WTC11 (cell line): ENCODE measurements around the gene PROK1. TPM values are rescaled to one million over a fixed set of nuclear protein-coding genes. Genes with fewer than 3 reads are reported as not detected.

Source experiments
- ATAC-seq: fragments of 200-7000 bp; cut with Tn5 transposase; 2 replicates; pipeline ENCODE4 v1.10.0; 2021; ENCODE audit warnings: mild to moderate bottlenecking, moderate library complexity
- CTCF ChIA-PET: fragments of 300-600 bp; sonication (Branson Sonifier 250); formaldehyde crosslinking; loops from one replicate; lab custom pipeline; 2021; ENCODE audit warnings: antibody characterized with exemption; lab: Charles Lee
- POLR2A ChIA-PET: fragments of 350-600 bp; sonication (Branson Sonifier 250); formaldehyde crosslinking; loops from one replicate; lab custom pipeline; 2021; ENCODE audit warnings: antibody characterized with exemption; lab: Charles Lee
- DNase-seq: peaks from one replicate; pipeline ENCODE4 v3.0.0; 2021; ENCODE audit warnings: low spot score
- H3K27ac Mint-ChIP-seq: 2 replicates; pipeline ENCODE4 v1.8.0; 2021; ENCODE audit warnings: mixed read lengths
- H3K27me3 Mint-ChIP-seq: 2 replicates; pipeline ENCODE4 v1.8.0; 2021; ENCODE audit warnings: low read depth, mild to moderate bottlenecking, moderate library complexity, mixed read lengths
- H3K36me3 Mint-ChIP-seq: 2 replicates; pipeline ENCODE4 v1.8.0; 2021; ENCODE audit warnings: mixed read lengths
- H3K4me1 Mint-ChIP-seq: 2 replicates; pipeline ENCODE4 v1.8.0; 2022; ENCODE audit warnings: mixed read lengths
- H3K4me3 Mint-ChIP-seq: 2 replicates; pipeline ENCODE4 v1.8.0; 2021; ENCODE audit warnings: mild to moderate bottlenecking, moderate library complexity, mixed read lengths
- H3K9me3 Mint-ChIP-seq: 2 replicates; pipeline ENCODE4 v1.8.0; 2021; ENCODE audit warnings: mixed read lengths
- ATF1 ChIP-seq: sonication (generic); formaldehyde crosslinking; IDR thresholded peaks from 2 replicates; pipeline ENCODE4 v1.8.1; 2023; ENCODE audit warnings: mild to moderate bottlenecking, moderate library complexity, missing genetic modification reagents
- CREB1 ChIP-seq: sonication (generic); formaldehyde crosslinking; IDR thresholded peaks from 2 replicates; pipeline ENCODE4 v1.8.0; 2023; ENCODE audit warnings: mild to moderate bottlenecking, missing genetic modification reagents
- CREM ChIP-seq: sonication (generic); formaldehyde crosslinking; IDR thresholded peaks from 2 replicates; pipeline ENCODE4 v1.8.1; 2022; ENCODE audit warnings: mild to moderate bottlenecking, missing genetic modification reagents, moderate library complexity
- MXD4 ChIP-seq: fragments of 250-450 bp; sonication (Bioruptor Pico); IDR thresholded peaks from 2 replicates; pipeline ENCODE4 v1.8.0; 2021; ENCODE audit warnings: mild to moderate bottlenecking, moderate library complexity, borderline replicate concordance
- RORB ChIP-seq: fragments of 250-450 bp; sonication (Bioruptor Pico); IDR thresholded peaks from 2 replicates; pipeline ENCODE4 v1.9.0; 2021; ENCODE audit warnings: mild to moderate bottlenecking
- SMAD3 ChIP-seq: sonication (generic); formaldehyde crosslinking; IDR thresholded peaks from 2 replicates; pipeline ENCODE4 v1.8.0; 2022; ENCODE audit warnings: missing genetic modification reagents, mild to moderate bottlenecking, borderline replicate concordance
- TEAD1 ChIP-seq: sonication (generic); formaldehyde crosslinking; IDR thresholded peaks from 2 replicates; pipeline ENCODE4 v1.8.0; 2022; ENCODE audit warnings: mild to moderate bottlenecking, missing genetic modification reagents
- ZNF219 ChIP-seq: sonication (generic); formaldehyde crosslinking; IDR thresholded peaks from 2 replicates; pipeline ENCODE4 v1.8.0; 2023; ENCODE audit warnings: missing genetic modification reagents, mild to moderate bottlenecking, borderline replicate concordance
- total RNA-seq: library from RNA; stranded (reverse); gene quantifications from 3 replicates; pipeline ENCODE4 v1.2.3, GENCODE V29; 2021
- TF ChIP-seq, protein P1 (sequence below): fragments of 250-450 bp; sonication (Bioruptor Pico); IDR thresholded peaks from 2 replicates; pipeline ENCODE4 v1.9.0; 2021; ENCODE audit warnings: mild to moderate bottlenecking
- TF ChIP-seq, protein P2 (sequence below): sonication (generic); formaldehyde crosslinking; IDR thresholded peaks from 2 replicates; pipeline ENCODE4 v1.8.1; 2023; ENCODE audit warnings: mild to moderate bottlenecking, missing genetic modification reagents
- TF ChIP-seq, protein P3 (sequence below): sonication (generic); formaldehyde crosslinking; IDR thresholded peaks from 2 replicates; pipeline ENCODE4 v1.8.1; 2023; ENCODE audit warnings: mild to moderate bottlenecking, missing genetic modification reagents, moderate library complexity
- TF ChIP-seq, protein P4 (sequence below): fragments of 250-450 bp; sonication (Bioruptor Pico); IDR thresholded peaks from 2 replicates; pipeline ENCODE4 v1.9.0; 2021; ENCODE audit warnings: mild to moderate bottlenecking, borderline replicate concordance
- TF ChIP-seq, protein P5 (sequence below): fragments of 250-450 bp; sonication (Bioruptor Pico); conservative IDR thresholded peaks from 2 replicates; pipeline ENCODE4 v1.9.0; 2021; ENCODE audit warnings: mild to moderate bottlenecking
- TF ChIP-seq, protein P6 (sequence below): fragments of 200-600 bp; IDR thresholded peaks from 2 replicates; pipeline ENCODE4 v1.8.0; 2022; ENCODE audit warnings: antibody characterized with exemption
- TF ChIP-seq, protein P7 (sequence below): sonication (generic); formaldehyde crosslinking; conservative IDR thresholded peaks from 2 replicates; pipeline ENCODE4 v1.8.1; 2022; ENCODE audit warnings: mild to moderate bottlenecking, missing genetic modification reagents

PROK1 gene
- total RNA-seq, 1 experiment from 2014 or later = not detected

DNA sequence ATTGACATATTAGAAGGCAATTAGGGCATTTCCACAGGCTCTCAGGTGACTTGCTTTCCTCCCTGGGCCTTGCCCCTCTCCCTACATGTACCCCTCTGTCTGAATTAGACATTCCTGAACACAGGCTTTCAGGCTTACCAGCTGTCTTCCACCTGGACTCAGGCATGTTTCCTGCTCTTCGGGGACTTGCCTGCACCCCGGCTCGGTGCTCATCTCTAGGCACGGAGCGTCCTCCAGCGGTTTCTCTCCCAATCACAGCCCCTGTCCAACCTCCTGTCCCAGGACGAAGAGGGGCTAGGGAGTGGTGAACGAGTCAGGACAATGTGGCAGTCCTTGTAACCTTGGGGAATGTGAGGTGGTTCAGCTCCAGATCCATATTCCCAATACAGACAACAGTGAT, 4.2 kb downstream of the PROK1 start:
- TF ChIP-seq MXD4 (no peak), CREM (no peak), SMAD3 (CRISPR knock-in tag) (no peak), ATF1 (CRISPR knock-in tag) (no peak)
- TF ChIP-seq, protein P1, sequence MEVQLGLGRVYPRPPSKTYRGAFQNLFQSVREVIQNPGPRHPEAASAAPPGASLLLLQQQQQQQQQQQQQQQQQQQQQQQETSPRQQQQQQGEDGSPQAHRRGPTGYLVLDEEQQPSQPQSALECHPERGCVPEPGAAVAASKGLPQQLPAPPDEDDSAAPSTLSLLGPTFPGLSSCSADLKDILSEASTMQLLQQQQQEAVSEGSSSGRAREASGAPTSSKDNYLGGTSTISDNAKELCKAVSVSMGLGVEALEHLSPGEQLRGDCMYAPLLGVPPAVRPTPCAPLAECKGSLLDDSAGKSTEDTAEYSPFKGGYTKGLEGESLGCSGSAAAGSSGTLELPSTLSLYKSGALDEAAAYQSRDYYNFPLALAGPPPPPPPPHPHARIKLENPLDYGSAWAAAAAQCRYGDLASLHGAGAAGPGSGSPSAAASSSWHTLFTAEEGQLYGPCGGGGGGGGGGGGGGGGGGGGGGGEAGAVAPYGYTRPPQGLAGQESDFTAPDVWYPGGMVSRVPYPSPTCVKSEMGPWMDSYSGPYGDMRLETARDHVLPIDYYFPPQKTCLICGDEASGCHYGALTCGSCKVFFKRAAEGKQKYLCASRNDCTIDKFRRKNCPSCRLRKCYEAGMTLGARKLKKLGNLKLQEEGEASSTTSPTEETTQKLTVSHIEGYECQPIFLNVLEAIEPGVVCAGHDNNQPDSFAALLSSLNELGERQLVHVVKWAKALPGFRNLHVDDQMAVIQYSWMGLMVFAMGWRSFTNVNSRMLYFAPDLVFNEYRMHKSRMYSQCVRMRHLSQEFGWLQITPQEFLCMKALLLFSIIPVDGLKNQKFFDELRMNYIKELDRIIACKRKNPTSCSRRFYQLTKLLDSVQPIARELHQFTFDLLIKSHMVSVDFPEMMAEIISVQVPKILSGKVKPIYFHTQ (CRISPR knock-in tag) = no peak
- TF ChIP-seq, protein P2, sequence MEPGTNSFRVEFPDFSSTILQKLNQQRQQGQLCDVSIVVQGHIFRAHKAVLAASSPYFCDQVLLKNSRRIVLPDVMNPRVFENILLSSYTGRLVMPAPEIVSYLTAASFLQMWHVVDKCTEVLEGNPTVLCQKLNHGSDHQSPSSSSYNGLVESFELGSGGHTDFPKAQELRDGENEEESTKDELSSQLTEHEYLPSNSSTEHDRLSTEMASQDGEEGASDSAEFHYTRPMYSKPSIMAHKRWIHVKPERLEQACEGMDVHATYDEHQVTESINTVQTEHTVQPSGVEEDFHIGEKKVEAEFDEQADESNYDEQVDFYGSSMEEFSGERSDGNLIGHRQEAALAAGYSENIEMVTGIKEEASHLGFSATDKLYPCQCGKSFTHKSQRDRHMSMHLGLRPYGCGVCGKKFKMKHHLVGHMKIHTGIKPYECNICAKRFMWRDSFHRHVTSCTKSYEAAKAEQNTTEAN (CRISPR knock-in tag) = no peak
- TF ChIP-seq, protein P3, sequence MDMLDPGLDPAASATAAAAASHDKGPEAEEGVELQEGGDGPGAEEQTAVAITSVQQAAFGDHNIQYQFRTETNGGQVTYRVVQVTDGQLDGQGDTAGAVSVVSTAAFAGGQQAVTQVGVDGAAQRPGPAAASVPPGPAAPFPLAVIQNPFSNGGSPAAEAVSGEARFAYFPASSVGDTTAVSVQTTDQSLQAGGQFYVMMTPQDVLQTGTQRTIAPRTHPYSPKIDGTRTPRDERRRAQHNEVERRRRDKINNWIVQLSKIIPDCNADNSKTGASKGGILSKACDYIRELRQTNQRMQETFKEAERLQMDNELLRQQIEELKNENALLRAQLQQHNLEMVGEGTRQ (CRISPR knock-in tag) = no peak
- TF ChIP-seq, protein P4, sequence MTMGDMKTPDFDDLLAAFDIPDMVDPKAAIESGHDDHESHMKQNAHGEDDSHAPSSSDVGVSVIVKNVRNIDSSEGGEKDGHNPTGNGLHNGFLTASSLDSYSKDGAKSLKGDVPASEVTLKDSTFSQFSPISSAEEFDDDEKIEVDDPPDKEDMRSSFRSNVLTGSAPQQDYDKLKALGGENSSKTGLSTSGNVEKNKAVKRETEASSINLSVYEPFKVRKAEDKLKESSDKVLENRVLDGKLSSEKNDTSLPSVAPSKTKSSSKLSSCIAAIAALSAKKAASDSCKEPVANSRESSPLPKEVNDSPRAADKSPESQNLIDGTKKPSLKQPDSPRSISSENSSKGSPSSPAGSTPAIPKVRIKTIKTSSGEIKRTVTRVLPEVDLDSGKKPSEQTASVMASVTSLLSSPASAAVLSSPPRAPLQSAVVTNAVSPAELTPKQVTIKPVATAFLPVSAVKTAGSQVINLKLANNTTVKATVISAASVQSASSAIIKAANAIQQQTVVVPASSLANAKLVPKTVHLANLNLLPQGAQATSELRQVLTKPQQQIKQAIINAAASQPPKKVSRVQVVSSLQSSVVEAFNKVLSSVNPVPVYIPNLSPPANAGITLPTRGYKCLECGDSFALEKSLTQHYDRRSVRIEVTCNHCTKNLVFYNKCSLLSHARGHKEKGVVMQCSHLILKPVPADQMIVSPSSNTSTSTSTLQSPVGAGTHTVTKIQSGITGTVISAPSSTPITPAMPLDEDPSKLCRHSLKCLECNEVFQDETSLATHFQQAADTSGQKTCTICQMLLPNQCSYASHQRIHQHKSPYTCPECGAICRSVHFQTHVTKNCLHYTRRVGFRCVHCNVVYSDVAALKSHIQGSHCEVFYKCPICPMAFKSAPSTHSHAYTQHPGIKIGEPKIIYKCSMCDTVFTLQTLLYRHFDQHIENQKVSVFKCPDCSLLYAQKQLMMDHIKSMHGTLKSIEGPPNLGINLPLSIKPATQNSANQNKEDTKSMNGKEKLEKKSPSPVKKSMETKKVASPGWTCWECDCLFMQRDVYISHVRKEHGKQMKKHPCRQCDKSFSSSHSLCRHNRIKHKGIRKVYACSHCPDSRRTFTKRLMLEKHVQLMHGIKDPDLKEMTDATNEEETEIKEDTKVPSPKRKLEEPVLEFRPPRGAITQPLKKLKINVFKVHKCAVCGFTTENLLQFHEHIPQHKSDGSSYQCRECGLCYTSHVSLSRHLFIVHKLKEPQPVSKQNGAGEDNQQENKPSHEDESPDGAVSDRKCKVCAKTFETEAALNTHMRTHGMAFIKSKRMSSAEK (CRISPR knock-in tag) = no peak
- ChIA-PET POLR2A (no interaction called here), CTCF (interaction anchor here (0.6 to 7.7 kb wide), 31 partner anchors 8 to 287 kb away, joined by 3 to 188 read pairs (median 6); partner anchors contain the start of genes KCNC4 and RBM15)
- peak overlapping the region; percentile 63; the same call in 1 of the 2 replicates for H3K27ac Mint-ChIP-seq
- peaks cover 15% of the 10 kb centered on the region for H3K4me1 Mint-ChIP-seq
- ATAC-seq (peak; percentile 90), DNase-seq (peak; percentile 74)
- H3K9me3 Mint-ChIP-seq = no peaks in the 10 kb centered on the region
- no peaks in the 10 kb centered on the region; the same call in 1 of the 2 replicates for H3K27me3 Mint-ChIP-seq
- no peaks in the 10 kb centered on the region for H3K36me3 Mint-ChIP-seq
- H3K4me3 Mint-ChIP-seq = no peak overlapping the region

DNA sequence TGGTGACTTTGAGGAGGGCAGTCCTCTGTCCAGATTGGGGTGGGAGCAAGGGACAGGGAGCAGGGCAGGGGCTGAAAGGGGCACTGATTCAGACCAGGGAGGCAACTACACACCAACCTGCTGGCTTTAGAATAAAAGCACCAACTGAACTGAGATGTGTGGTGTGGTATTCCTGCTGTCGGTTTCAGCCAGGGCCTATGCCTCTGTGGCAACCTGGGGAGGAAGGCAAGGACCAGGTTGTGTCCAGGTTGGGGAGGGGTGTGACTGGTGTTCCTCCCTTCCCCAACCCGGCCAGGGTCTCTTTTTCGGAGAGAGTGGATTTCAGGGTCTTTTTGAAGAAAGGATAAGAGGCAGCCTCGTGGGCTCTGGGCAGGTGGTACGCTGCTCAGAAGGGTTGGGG, 6.3 kb downstream of the PROK1 start:
- no peak for TF ChIP-seq RORB (CRISPR knock-in tag)
- ChIA-PET CTCF (interaction anchor here (0.7 to 4.6 kb wide), 3 partner anchors 45 to 255 kb away, joined by 5 to 141 read pairs (median 7); no protein-coding TSS in a partner anchor), POLR2A (no interaction called here)
- ATAC-seq (no peak), DNase-seq (no peak)
- Mint-ChIP-seq H3K4me1 (peaks cover 7% of the 10 kb centered on the region), H3K9me3 (peaks cover 5% of the 10 kb centered on the region; the same call in 1 of the 2 replicates), H3K4me3 (no peak overlapping the region), H3K36me3 (no peaks in the 10 kb centered on the region), H3K27me3 (no peaks in the 10 kb centered on the region; the same call in 1 of the 2 replicates), H3K27ac (no peak overlapping the region)

DNA sequence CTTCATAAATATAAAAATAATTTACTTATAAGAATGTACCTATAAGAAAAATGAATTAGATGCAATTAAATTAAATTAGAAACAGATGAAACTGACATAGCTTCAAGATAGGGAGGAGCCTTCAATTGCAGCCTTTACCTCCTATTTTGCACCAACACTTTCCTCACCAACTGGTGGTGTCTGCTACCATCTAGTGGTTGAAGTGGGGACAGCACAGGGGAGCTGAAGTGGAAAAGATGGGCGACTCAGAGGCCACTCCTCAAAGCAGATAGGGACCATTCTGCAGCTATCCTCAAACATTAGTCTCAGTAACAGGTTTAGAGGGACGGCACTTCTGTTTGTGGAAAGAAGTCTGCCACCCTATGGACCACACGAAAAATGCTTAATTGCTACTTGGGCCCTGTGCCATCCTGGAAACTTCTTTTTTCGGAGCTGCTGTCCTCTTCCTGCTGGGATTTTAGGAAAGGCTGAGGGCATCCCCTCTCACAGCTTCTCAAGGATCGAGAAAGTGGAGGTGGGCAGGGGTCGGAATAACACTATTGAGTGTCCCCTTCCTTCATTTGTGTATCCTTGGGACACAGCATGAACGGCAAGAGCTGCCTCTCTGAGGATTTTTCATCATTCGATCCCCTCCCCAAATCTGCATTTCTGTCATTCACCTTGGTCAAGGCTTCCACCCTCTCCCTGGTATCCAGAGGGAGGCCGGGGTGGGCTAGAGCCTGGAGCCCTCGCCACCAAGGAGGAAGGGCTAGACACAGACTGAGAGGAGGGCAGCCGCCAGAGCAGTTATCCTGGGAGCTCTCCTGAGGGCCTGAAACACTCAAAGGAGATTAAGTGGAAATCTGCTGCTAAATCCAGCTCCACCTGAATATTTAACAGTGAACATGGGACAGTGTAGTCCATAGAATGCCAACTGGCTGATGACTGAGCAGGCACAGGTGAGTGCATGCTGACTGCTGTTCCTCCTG, 9.6 kb downstream of the PROK1 start:
- ChIA-PET POLR2A (interaction anchor here (1.6 kb wide), 1 partner anchor 48 kb away, joined by 4 read pairs; no protein-coding TSS in a partner anchor), CTCF (interaction anchor here (0.5 to 4.6 kb wide), 72 partner anchors 8 to 431 kb away, joined by 3 to 141 read pairs (median 5); partner anchors contain the start of genes ALX3, KCNA2, KCNC4 and PROK1)
- Mint-ChIP-seq H3K4me3 (no peak overlapping the region), H3K4me1 (no peaks in the 10 kb centered on the region), H3K9me3 (peaks cover 5% of the 10 kb centered on the region; the same call in 1 of the 2 replicates), H3K36me3 (no peaks in the 10 kb centered on the region), H3K27me3 (no peaks in the 10 kb centered on the region; the same call in 1 of the 2 replicates), H3K27ac (no peak overlapping the region)
- DNase-seq = peak; percentile 88
- peak; percentile 87 for ATAC-seq
- TF ChIP-seq, protein P5, sequence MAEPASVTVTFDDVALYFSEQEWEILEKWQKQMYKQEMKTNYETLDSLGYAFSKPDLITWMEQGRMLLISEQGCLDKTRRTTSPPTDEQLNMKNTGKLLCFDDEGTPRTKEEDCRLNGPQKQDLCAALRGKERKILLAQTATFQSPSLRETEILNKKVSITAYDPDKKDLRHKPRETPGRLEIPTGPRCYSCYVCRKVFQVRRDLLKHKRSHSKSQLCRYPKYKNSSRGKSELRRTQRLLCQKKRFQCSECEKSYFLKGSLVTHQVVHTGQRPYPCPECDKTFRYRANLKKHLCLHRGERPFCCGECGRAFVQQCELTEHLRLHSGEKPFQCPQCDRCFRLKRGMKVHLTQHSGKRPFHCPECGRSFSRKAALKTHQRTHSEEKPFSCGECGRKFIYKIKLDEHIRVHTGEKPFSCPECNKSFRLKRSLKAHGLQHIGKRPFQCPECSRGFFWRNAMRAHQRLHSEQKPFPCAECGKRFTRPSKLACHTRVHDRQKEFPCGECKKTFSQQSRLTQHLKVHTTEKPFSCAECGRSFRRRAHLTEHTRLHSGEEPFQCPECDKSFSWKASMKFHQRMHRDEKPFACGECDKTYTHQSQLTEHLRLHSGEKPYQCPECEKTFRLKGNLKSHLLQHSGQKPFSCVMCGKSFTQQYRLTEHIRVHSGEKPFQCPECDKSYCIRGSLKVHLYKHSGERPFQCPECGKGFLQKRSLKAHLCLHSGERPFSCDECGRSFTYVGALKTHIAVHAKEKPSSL (CRISPR knock-in tag) = no peak
- TF ChIP-seq TEAD1 (CRISPR knock-in tag) = no peak
- TF ChIP-seq, protein P6, sequence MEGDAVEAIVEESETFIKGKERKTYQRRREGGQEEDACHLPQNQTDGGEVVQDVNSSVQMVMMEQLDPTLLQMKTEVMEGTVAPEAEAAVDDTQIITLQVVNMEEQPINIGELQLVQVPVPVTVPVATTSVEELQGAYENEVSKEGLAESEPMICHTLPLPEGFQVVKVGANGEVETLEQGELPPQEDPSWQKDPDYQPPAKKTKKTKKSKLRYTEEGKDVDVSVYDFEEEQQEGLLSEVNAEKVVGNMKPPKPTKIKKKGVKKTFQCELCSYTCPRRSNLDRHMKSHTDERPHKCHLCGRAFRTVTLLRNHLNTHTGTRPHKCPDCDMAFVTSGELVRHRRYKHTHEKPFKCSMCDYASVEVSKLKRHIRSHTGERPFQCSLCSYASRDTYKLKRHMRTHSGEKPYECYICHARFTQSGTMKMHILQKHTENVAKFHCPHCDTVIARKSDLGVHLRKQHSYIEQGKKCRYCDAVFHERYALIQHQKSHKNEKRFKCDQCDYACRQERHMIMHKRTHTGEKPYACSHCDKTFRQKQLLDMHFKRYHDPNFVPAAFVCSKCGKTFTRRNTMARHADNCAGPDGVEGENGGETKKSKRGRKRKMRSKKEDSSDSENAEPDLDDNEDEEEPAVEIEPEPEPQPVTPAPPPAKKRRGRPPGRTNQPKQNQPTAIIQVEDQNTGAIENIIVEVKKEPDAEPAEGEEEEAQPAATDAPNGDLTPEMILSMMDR = peak; percentile 81
- TF ChIP-seq ZNF219 (CRISPR knock-in tag) = no peak
- no peak for TF ChIP-seq CREB1 (CRISPR knock-in tag)
- TF ChIP-seq, protein P7, sequence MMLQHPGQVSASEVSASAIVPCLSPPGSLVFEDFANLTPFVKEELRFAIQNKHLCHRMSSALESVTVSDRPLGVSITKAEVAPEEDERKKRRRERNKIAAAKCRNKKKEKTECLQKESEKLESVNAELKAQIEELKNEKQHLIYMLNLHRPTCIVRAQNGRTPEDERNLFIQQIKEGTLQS = no peak
